Skeletal muscle tissue (tissue), 4 donors: Measurements from ENCODE around the gene ZNF48. TPM values are rescaled to one million over a fixed set of nuclear protein-coding genes. Genes with fewer than 3 reads are reported as not detected.

Source experiments
- H3K27ac ChIP-seq: one replicate; pipeline ENCODE4 v1.7.0; 2013; ENCODE audit warnings: mild to moderate bottlenecking, low read depth, low read length, inconsistent platforms
- H3K27me3 ChIP-seq, 3 donors: one replicate each; pipeline ENCODE4 v1.7.0; 2013; ENCODE audit warnings: low read length in 3 of 3; ENCODE audit not compliant: control insufficient read depth in 3 of 3, insufficient read depth in 3 of 3
- H3K36me3 ChIP-seq, 3 donors: one replicate each; pipeline ENCODE4 v1.7.0; 2013; ENCODE audit warnings: low read length in 3 of 3; ENCODE audit not compliant: control insufficient read depth in 3 of 3, insufficient read depth in 3 of 3
- H3K4me1 ChIP-seq, 3 donors: one replicate each; pipeline ENCODE4 v1.7.0; 2013; ENCODE audit warnings: low read length in 3 of 3, mild to moderate bottlenecking in 3 of 3; ENCODE audit not compliant: control insufficient read depth in 3 of 3, insufficient read depth in 3 of 3
- H3K4me3 ChIP-seq, 3 donors: one replicate each; pipeline ENCODE4 v1.7.0; 2013; ENCODE audit warnings: low read length in 3 of 3
- H3K9ac ChIP-seq, 3 donors: one replicate each; pipeline ENCODE4 v1.7.0; 2013; ENCODE audit warnings: low read length in 3 of 3, mild to moderate bottlenecking in 3 of 3, moderate library complexity in 2 of 3, low read depth in 1 of 3
- H3K9me3 ChIP-seq, 3 donors: one replicate each; pipeline ENCODE4 v1.7.0; 2013; ENCODE audit warnings: low read length in 3 of 3; ENCODE audit not compliant: control insufficient read depth in 3 of 3
- total RNA-seq: library from RNA; depleted of rRNA; stranded (reverse); fragments of >200 nt; gene quantifications from one replicate; pipeline ENCODE4 v1.2.3, GENCODE V29; 2014
- donor health status: Osteomylitis.

The ZNF48 gene
- 6.3 TPM for total RNA-seq

GRCh38 chr16:30395155-30395991 lies at the start of gene ZNF48:
Gene ZNF48 (plus strand): TSS chr16:30395420. CDS start chr16:30395795, 375 bp downstream.
- Histone ChIP-seq H3K27me3 (no peaks in the 10 kb centered on the region), H3K9ac (peak within 1 kb of the TSS; percentile 80 to 84 (median 83)), H3K9me3 (no peaks in the 10 kb centered on the region), H3K4me1 (peaks cover 15 to 25% (median 22%) of the 10 kb centered on the region in 3 donors), H3K4me3 (peak within 1 kb of the TSS; percentile 71 to 87 (median 80)), H3K27ac (peak within 1 kb of the TSS; percentile 74), H3K36me3 (peaks cover 5 to 11% (median 9%) of the 10 kb centered on the region in 3 donors)

DNA sequence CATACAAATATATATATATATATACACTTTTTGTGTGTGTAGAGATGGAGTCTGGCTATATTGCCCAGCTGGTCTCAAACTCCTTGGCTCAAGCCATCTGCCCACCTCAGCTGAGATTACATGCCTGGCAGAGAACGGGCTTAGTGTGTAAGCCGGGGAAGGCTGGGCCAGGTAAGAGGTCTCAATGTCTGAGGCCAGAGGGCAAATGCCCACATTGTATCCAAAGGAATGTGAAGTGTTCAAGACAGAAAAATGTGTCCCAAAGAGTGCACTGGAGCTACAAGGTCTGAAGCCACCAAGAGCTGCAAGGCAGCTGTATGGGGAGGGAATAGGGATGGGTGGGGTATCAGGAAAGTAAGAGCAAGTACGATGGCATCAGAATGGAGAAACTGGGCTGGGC lies 48.9 kb upstream of the ZNF48 start:
- Histone ChIP-seq H3K4me1 (peaks cover under 1 to 6% (median 2%) of the 10 kb centered on the region in 3 donors), H3K9ac (no peak overlapping the region)

DNA sequence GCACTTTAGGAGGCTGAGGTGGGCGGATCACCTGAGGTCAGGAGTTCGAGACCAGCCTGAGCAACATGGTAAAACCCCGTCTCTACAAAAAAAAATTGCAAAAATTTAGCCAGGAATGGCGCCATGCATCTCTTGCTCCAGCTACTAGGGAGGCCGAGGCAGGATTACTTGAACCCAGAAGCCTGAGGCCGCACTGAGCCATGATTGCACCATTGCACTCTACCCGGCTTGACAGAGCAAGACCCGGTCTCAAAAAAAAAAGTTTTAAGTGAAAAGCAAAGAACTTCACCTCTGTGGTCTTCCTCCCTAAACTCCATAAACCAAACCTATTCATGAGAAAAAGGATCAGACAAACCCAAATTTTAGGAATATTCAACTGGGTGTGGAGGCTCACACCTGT lies 47.1 kb upstream of the ZNF48 start:
- H3K9ac ChIP-seq: no peak overlapping the region
- peaks cover 19 to 23% (median 20%) of the 10 kb centered on the region in 3 donors for H3K36me3 ChIP-seq
- H3K9me3 ChIP-seq: no peaks in the 10 kb centered on the region
- no peak overlapping the region for H3K27ac ChIP-seq
- no peak overlapping the region for H3K4me3 ChIP-seq
- peaks cover 15 to 25% (median 16%) of the 10 kb centered on the region in 3 donors for H3K4me1 ChIP-seq
- no peaks in the 10 kb centered on the region for H3K27me3 ChIP-seq

More for the DNA sequence above, 48.9 kb upstream of the ZNF48 start:
- no peaks in the 10 kb centered on the region for H3K9me3 ChIP-seq
- H3K27me3 ChIP-seq: no peaks in the 10 kb centered on the region
- no peak overlapping the region for H3K4me3 ChIP-seq
- no peak overlapping the region for H3K27ac ChIP-seq
- peaks cover 9 to 13% (median 11%) of the 10 kb centered on the region in 3 donors for H3K36me3 ChIP-seq

GRCh38 chr16:30348929-30349328 lies 46.3 kb upstream of the ZNF48 start:
- peaks cover 18 to 33% (median 21%) of the 10 kb centered on the region in 3 donors for H3K4me1 ChIP-seq
- no peak overlapping the region for H3K4me3 ChIP-seq
- peaks cover 22 to 29% (median 27%) of the 10 kb centered on the region in 3 donors for H3K36me3 ChIP-seq
- H3K9ac ChIP-seq: no peak overlapping the region
- no peaks in the 10 kb centered on the region for H3K27me3 ChIP-seq
- H3K27ac ChIP-seq: no peak overlapping the region
- H3K9me3 ChIP-seq: no peaks in the 10 kb centered on the region

DNA sequence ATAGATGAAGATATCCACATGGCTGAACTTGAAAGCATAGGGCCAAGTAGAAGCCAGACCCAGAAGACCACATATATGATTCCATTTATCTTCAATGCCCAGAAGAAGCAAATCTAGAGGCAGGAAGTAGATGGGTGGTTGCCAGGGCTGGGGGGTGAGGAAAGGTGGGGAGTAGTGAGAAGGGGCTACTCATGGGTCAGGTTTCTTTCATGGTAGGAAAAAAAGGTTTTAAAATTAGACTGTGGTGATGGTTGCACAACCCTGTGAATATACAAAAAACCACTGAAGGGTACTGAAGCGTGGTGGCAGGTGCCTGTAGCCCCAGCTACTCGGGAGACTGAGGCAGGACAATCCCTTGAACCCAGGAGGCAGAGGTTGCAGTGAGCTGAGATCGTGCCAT lies 45.5 kb upstream of the ZNF48 start:
- Histone ChIP-seq H3K27me3 (no peaks in the 10 kb centered on the region), H3K9me3 (no peaks in the 10 kb centered on the region), H3K4me1 (peaks cover 26 to 40% (median 29%) of the 10 kb centered on the region in 3 donors), H3K27ac (no peak overlapping the region), H3K4me3 (no peak overlapping the region), H3K36me3 (peaks cover 22 to 29% (median 27%) of the 10 kb centered on the region in 3 donors), H3K9ac (no peak overlapping the region)

DNA sequence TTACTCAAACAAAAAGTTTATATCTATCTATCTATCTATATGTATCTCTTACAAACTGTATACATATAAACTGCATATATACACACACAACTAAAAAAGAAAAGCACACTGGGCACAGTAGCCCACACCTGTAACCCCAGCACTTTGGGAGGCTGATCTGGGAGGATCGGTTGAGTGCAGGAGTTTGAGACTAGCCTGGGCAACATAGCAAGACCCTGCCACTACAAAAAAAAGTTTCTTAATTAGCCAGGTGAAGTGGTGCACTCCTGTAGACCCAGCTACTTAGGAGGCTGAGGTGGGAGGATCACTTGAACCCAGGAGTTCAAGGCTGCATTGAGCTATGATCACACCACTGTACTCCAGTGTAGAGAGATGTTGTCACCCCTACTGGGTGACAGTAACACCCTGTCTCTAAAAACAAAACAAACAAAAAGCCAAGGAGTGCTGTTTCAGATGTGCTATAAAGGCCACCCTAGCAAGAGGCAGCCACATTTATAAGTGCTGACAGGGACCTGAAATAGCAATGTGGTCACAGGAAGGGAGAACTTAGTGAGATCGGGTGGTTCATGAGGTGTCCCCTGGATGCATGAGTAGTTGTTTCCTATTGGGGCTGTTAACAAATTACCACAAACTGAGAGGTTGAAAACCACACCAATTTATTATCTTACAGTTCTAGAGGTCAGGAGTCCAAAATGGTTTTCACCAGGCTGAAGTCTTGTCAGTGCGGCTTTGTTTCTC lies 44.9 kb upstream of the ZNF48 start:
- Histone ChIP-seq H3K36me3 (peaks cover 22 to 29% (median 27%) of the 10 kb centered on the region in 3 donors), H3K4me1 (peaks cover 26 to 44% (median 30%) of the 10 kb centered on the region in 3 donors), H3K9ac (no peak overlapping the region), H3K9me3 (no peaks in the 10 kb centered on the region), H3K27me3 (no peaks in the 10 kb centered on the region), H3K27ac (peak overlapping the region; percentile 51), H3K4me3 (no peak overlapping the region)

GRCh38 chr16:30351001-30351441 lies 44.2 kb upstream of the ZNF48 start:
- Histone ChIP-seq H3K4me1 (peaks cover 33 to 51% (median 36%) of the 10 kb centered on the region in 3 donors), H3K27me3 (no peaks in the 10 kb centered on the region), H3K9me3 (no peaks in the 10 kb centered on the region), H3K9ac (peak overlapping the region in 1 of 3 donors; percentile 11), H3K27ac (peak overlapping the region; percentile 51), H3K4me3 (no peak overlapping the region), H3K36me3 (peaks cover 22 to 29% (median 27%) of the 10 kb centered on the region in 3 donors)

- peaks cover 22 to 29% (median 27%) of the 10 kb centered on the region in 3 donors for H3K36me3 ChIP-seq
Observed at GRCh38 chr16:30351586-30352419, 43.4 kb upstream of the ZNF48 start.

More at GRCh38 chr16:30351586-30352419, 43.4 kb upstream of the ZNF48 start:
- Histone ChIP-seq H3K27ac (peak overlapping the region; percentile 51), H3K9me3 (no peaks in the 10 kb centered on the region), H3K4me3 (peak overlapping the region in 2 of 3 donors; percentile 7 to 13), H3K9ac (peak overlapping the region; percentile 11 to 69 (median 57)), H3K4me1 (peaks cover 37 to 59% (median 41%) of the 10 kb centered on the region in 3 donors), H3K27me3 (no peaks in the 10 kb centered on the region)
